H1 (cell line): ENCODE results near the gene TNFAIP2. TPM values are rescaled to one million over a fixed set of nuclear protein-coding genes. Genes with fewer than 3 reads are reported as not detected.

Experiments
- CTCF ChIA-PET: fragments of 300-600 bp; sonication (Branson Sonifier 250); formaldehyde crosslinking; loops from one replicate; lab custom pipeline; 2021; ENCODE audit not compliant: partially characterized antibody; lab: Charles Lee
- POLR2A ChIA-PET: fragments of 300-600 bp; sonication (Branson Sonifier 250); formaldehyde crosslinking; loops from one replicate; lab custom pipeline; 2021; ENCODE audit warnings: inconsistent platforms; ENCODE audit not compliant: partially characterized antibody; lab: Charles Lee
- DNase-seq, 2 experiments: peaks; one replicate each; pipeline versions ENCODE4 v3.0.0 to v3.0.0-alpha.2; 2010 to 2022; ENCODE audit warnings: low spot score in 2 of 2, low read depth in 1 of 2, mixed read lengths in 1 of 2
- FAIRE-seq: peaks from 2 replicates; lab custom pipeline; 2011; peaks lifted over from hg19 to GRCh38; lab: Jason Lieb, UNC
- H2AFZ ChIP-seq: 2 replicates; pipeline ENCODE4 v1.8.1; 2012; ENCODE audit warnings: low read length, inconsistent platforms
- H2AK5ac ChIP-seq: 2 replicates; pipeline ENCODE4 v1.6.1; 2013; ENCODE audit warnings: low read depth, low read length
- H2BK120ac ChIP-seq: replicated peaks from 2 replicates; pipeline ENCODE3; 2013; ENCODE audit warnings: low read depth, low read length, inconsistent platforms
- H2BK12ac ChIP-seq: 2 replicates; pipeline ENCODE4 v1.6.1; 2013; ENCODE audit warnings: low read depth, low read length
- H2BK15ac ChIP-seq: 2 replicates; pipeline ENCODE4 v1.6.1; 2013; ENCODE audit warnings: low read length
- H2BK20ac ChIP-seq: 2 replicates; pipeline ENCODE4 v1.6.1; 2013; ENCODE audit warnings: low read length
- H2BK5ac ChIP-seq: 2 replicates; pipeline ENCODE4 v1.6.1; 2013; ENCODE audit warnings: low read depth, low read length
- H3K14ac ChIP-seq: 2 replicates; pipeline ENCODE4 v1.6.1; 2013; ENCODE audit warnings: inconsistent platforms; ENCODE audit not compliant: insufficient read length
- H3K18ac ChIP-seq: 2 replicates; pipeline ENCODE4 v1.6.1; 2013; ENCODE audit warnings: low read length; ENCODE audit errors: extremely low read depth
- H3K23ac ChIP-seq: 2 replicates; pipeline ENCODE4 v1.6.1; 2013; ENCODE audit warnings: inconsistent platforms; ENCODE audit not compliant: insufficient read length
- H3K23me2 ChIP-seq: 2 replicates; pipeline ENCODE4 v1.6.1; 2013; ENCODE audit warnings: low read depth, low read length
- H3K27ac ChIP-seq: 2 replicates; pipeline ENCODE4 v1.6.1; 2011; ENCODE audit warnings: low read depth, low read length, inconsistent platforms
- H3K27me3 ChIP-seq, 4 experiments: replicated peaks in 1 of 4; 1 replicate in 1 of 4; 2 replicates in 3 of 4; pipeline versions ENCODE4 v1.6.1 to v1.8.1; 2011 to 2013; ENCODE audit warnings: low read length in 3 of 4, mild to moderate bottlenecking in 3 of 4, inconsistent platforms in 2 of 4, mixed read lengths in 2 of 4, moderate library complexity in 1 of 4; ENCODE audit not compliant: control insufficient read depth in 3 of 4, insufficient read depth in 3 of 4; ENCODE audit errors: extremely low read depth in 1 of 4
- H3K36me3 ChIP-seq, 4 experiments: 2 replicates each; pipeline versions ENCODE4 v1.6.1 to v1.8.1; 2011 to 2013; ENCODE audit warnings: mild to moderate bottlenecking in 4 of 4, low read length in 3 of 4, moderate library complexity in 2 of 4, control low read depth in 1 of 4, inconsistent platforms in 1 of 4; ENCODE audit not compliant: insufficient read depth in 4 of 4, control insufficient read depth in 2 of 4
- H3K4ac ChIP-seq: replicated peaks from 2 replicates; pipeline ENCODE3; 2013; ENCODE audit warnings: low read length, low read depth, mixed read lengths, inconsistent platforms; ENCODE audit not compliant: insufficient read length
- H3K4me1 ChIP-seq, 4 experiments: replicated peaks in 1 of 4; 1 replicate in 1 of 4; 2 replicates in 3 of 4; pipeline versions ENCODE4 v1.6.1 to v1.8.1; 2011 to 2013; ENCODE audit warnings: low read length in 3 of 4, inconsistent platforms in 2 of 4, mixed read lengths in 1 of 4; ENCODE audit not compliant: insufficient read depth in 4 of 4, control insufficient read depth in 3 of 4
- H3K4me2 ChIP-seq, 2 experiments: 2 replicates each; pipeline versions ENCODE4 v1.6.1 to v1.8.1; 2011 to 2013; ENCODE audit warnings: low read depth in 2 of 2, low read length in 2 of 2, control low read depth in 1 of 2, inconsistent platforms in 1 of 2, mild to moderate bottlenecking in 1 of 2; ENCODE audit not compliant: insufficient read depth in 1 of 2
- H3K4me3 ChIP-seq, 4 experiments: fragments of 200-600, 300-600 bp in 1 of 4; sonication (generic), shearing (Covaris generic), sonication (Bioruptor Twin) in 1 of 4; 2 replicates each; pipeline versions ENCODE4 v1.5.1 to v1.8.1; 2011 to 2016; ENCODE audit warnings: low read length in 4 of 4, low read depth in 3 of 4, control low read depth in 2 of 4, inconsistent platforms in 2 of 4, mild to moderate bottlenecking in 2 of 4, mixed read lengths in 1 of 4, moderate library complexity in 1 of 4; ENCODE audit not compliant: insufficient read depth in 2 of 4; ENCODE audit errors: extremely low read depth in 1 of 4
- H3K56ac ChIP-seq: replicated peaks from 2 replicates; pipeline ENCODE3; 2013; ENCODE audit warnings: low read depth, mild to moderate bottlenecking, mixed read lengths, low read length, inconsistent platforms; ENCODE audit not compliant: insufficient read length
- H3K79me1 ChIP-seq: 2 replicates; pipeline ENCODE4 v1.6.1; 2013; ENCODE audit warnings: low read depth, low read length, control low read depth
- H3K79me2 ChIP-seq, 2 experiments: 2 replicates each; pipeline versions ENCODE4 v1.6.1 to v1.8.1; 2012 to 2013; ENCODE audit warnings: low read length in 2 of 2, mild to moderate bottlenecking in 2 of 2, inconsistent platforms in 1 of 2; ENCODE audit not compliant: insufficient read depth in 2 of 2, control insufficient read depth in 1 of 2
- H3K9ac ChIP-seq, 4 experiments: replicated peaks in 1 of 4; 1 replicate in 1 of 4; 2 replicates in 3 of 4; pipeline versions ENCODE4 v1.6.1 to v1.8.1; 2011 to 2013; ENCODE audit warnings: low read depth in 3 of 4, low read length in 3 of 4, control low read depth in 2 of 4, mild to moderate bottlenecking in 2 of 4, moderate library complexity in 2 of 4, inconsistent platforms in 1 of 4; ENCODE audit errors: extremely low read depth in 1 of 4
- H3K9me3 ChIP-seq, 2 experiments: 2 replicates each; pipeline versions ENCODE4 v1.6.1 to v1.8.1; 2012 to 2013; ENCODE audit warnings: mild to moderate bottlenecking in 2 of 2, moderate library complexity in 2 of 2, control low read depth in 1 of 2, inconsistent platforms in 1 of 2, low read depth in 1 of 2, low read length in 1 of 2, mixed read lengths in 1 of 2; ENCODE audit not compliant: insufficient read depth in 2 of 2
- H4K20me1 ChIP-seq, 2 experiments: replicated peaks in 1 of 2; 2 replicates each; pipeline versions ENCODE3 to v1.8.1; 2011 to 2013; ENCODE audit warnings: inconsistent platforms in 2 of 2, low read length in 2 of 2, mild to moderate bottlenecking in 1 of 2; ENCODE audit not compliant: insufficient read depth in 2 of 2, control insufficient read depth in 1 of 2
- H4K5ac ChIP-seq: 2 replicates; pipeline ENCODE4 v1.6.1; 2013; ENCODE audit warnings: low read length, low read depth, mixed read lengths, inconsistent platforms; ENCODE audit not compliant: insufficient read length
- H4K8ac ChIP-seq: 2 replicates; pipeline ENCODE4 v1.8.0; 2013; ENCODE audit warnings: mild to moderate bottlenecking, moderate library complexity, low read length, inconsistent platforms; ENCODE audit not compliant: insufficient read depth; ENCODE audit errors: extremely low read depth
- H4K91ac ChIP-seq: replicated peaks from 2 replicates; pipeline ENCODE3; 2013; ENCODE audit warnings: low read length, mixed read lengths, inconsistent platforms; ENCODE audit not compliant: insufficient read length
- BCL11A ChIP-seq, 2 experiments: IDR thresholded peaks; one replicate each; pipeline ENCODE4 v1.6.1; 2011; ENCODE audit warnings: low read depth in 2 of 2, low read length in 2 of 2, mild to moderate bottlenecking in 2 of 2
- BRCA1 ChIP-seq: IDR thresholded peaks from 2 replicates; pipeline ENCODE4 v1.6.1; 2012; ENCODE audit warnings: low read depth, low read length, improper control_type of control experiment
- CBX5 ChIP-seq: fragments of 300-800, 300-1000 bp; sonication (generic); IDR thresholded peaks from 2 replicates; pipeline ENCODE4 v1.7.1; 2016; ENCODE audit warnings: antibody characterized with exemption, low read length, low read depth
- MAFK ChIP-seq: IDR thresholded peaks from 2 replicates; pipeline ENCODE4 v1.6.1; 2012; ENCODE audit warnings: low read depth, mild to moderate bottlenecking, improper control_type of control experiment, low read length
- NANOG ChIP-seq: IDR thresholded peaks from 2 replicates; pipeline ENCODE4 v1.6.1; 2011; ENCODE audit warnings: low read length, low read depth, mild to moderate bottlenecking, inconsistent platforms; ENCODE audit not compliant: insufficient read depth, poor library complexity, severe bottlenecking
- RAD21 ChIP-seq, 2 experiments: IDR thresholded peaks in 1 of 2; conservative IDR thresholded peaks in 1 of 2; 2 replicates each; pipeline ENCODE4 v1.6.1; 2011; ENCODE audit warnings: low read depth in 2 of 2, low read length in 2 of 2, improper control_type of control experiment in 1 of 2, inconsistent platforms in 1 of 2, mild to moderate bottlenecking in 1 of 2, moderate library complexity in 1 of 2
- TAF7 ChIP-seq: optimal IDR thresholded peaks from 2 replicates; pipeline ENCODE3; 2011; ENCODE audit warnings: low read depth, mild to moderate bottlenecking, inconsistent platforms, low read length, moderate library complexity, borderline replicate concordance
- WGBS, 2 experiments: shearing (Covaris generic) in 1 of 2; methylation state at CpG; one replicate each; pipeline versions ENCODE4 v1.1.6 to v1.1.7; 2013 to 2015; ENCODE audit warnings: low lambda C conversion rate in 2 of 2, mixed read lengths in 2 of 2, inconsistent platforms in 1 of 2, low coverage in 1 of 2, missing lambda C conversion rate in 1 of 2; ENCODE audit not compliant: insufficient replicate concordance in 2 of 2, insufficient coverage in 1 of 2, insufficient read length in 1 of 2; ENCODE audit errors: extremely low coverage in 1 of 2, missing lambda C conversion rate in 1 of 2; 5-methylcytosine and 5-hydroxymethylcytosine counted together
- polyA plus RNA-seq, 7 experiments: library from polyadenylated mRNA; depleted of rRNA in 3 of 7; stranded (reverse) in 5 of 7; unstranded in 2 of 7; fragments of >200 nt in 5 of 7; fragments of 200-250 nt in 2 of 7; gene quantifications; 1 replicate in 5 of 7; 2 replicates in 1 of 7; 4 replicates in 1 of 7; pipeline versions ENCODE4 v1.2.1 to v1.2.3, GENCODE V29; 2011 to 2013; ENCODE audit warnings: missing spikeins in 2 of 7, mixed read lengths in 2 of 7
- total RNA-seq: library from RNA; stranded (reverse); fragmentation: NEBNext Ultra II Directional; extraction: Animal tissue kit (Norgen Biotek cat#: 25700); gene quantifications from 2 replicates; pipeline ENCODE4 v1.2.1, GENCODE V29; 2021

Gene TNFAIP2
- total and polyA plus RNA-seq, 2 of the 8 experiments (the other 6 are each of a cell fraction or from before 2014, with no cell fraction given) = 28.3 to 34.5 TPM

- peaks cover 7% of the 10 kb centered on the region; the same call in 1 of the 2 replicates for H3K23me2 ChIP-seq
- H3K14ac ChIP-seq = no peak overlapping the region
- ChIA-PET POLR2A (no interaction called here), CTCF (interaction anchor here (1.6 to 5.2 kb wide), 3 partner anchors 9 to 41 kb away, joined by 6 to 43 read pairs (median 16); no protein-coding TSS in a partner anchor)
- WGBS, 2 experiments = 80% methylated on average over 4 of the region's 6 CpGs; no CpG with 5 or more reads in 1 of the 2 experiments
- no peak for TF ChIP-seq TAF7
- TF ChIP-seq BCL11A (IDR thresholded peaks at IDR 0.05; ENCODE audit: low read depth in 2 of 2, low read length in 2 of 2) = no peak
- no peak for TF ChIP-seq CBX5
- TF ChIP-seq RAD21 (IDR thresholded peaks at IDR 0.05 in 1 of 2, conservative IDR thresholded peaks at IDR 0.05 in 1 of 2; ENCODE audit: low read depth in 2 of 2, low read length in 2 of 2) = no peak
- no peak for TF ChIP-seq NANOG
- no peak for TF ChIP-seq BRCA1
- TF ChIP-seq MAFK = no peak
- no peak overlapping the region for H2AK5ac ChIP-seq
- H4K8ac ChIP-seq = no peak overlapping the region
- no peak overlapping the region for H3K4me2 ChIP-seq
- H3K79me2 ChIP-seq = no peaks in the 10 kb centered on the region
- H4K91ac ChIP-seq = no peak overlapping the region
- no peak overlapping the region for H3K4ac ChIP-seq
- no peak overlapping the region for H2BK15ac ChIP-seq
- H3K79me1 ChIP-seq = no peaks in the 10 kb centered on the region
- H3K18ac ChIP-seq = no peak overlapping the region
- no peak overlapping the region for H4K5ac ChIP-seq
- H4K20me1 ChIP-seq = peaks cover 0 to 3% of the 10 kb centered on the region in 2 experiments
- DNase-seq (no peak), FAIRE-seq (no peak)
- peaks cover 3 to 23% (median 17%) of the 10 kb centered on the region in 4 experiments for H3K27me3 ChIP-seq
- H3K4me3 ChIP-seq = no peak overlapping the region
- H2BK20ac ChIP-seq = no peak overlapping the region
- H3K27ac ChIP-seq = no peak overlapping the region
- H2BK12ac ChIP-seq = no peak overlapping the region
- H3K4me1 ChIP-seq = peaks cover 2 to 15% (median 4%) of the 10 kb centered on the region in 4 experiments; a peak in 6 of 7 replicates
- no peak overlapping the region for H2BK120ac ChIP-seq
- H3K56ac ChIP-seq = no peak overlapping the region
- H3K36me3 ChIP-seq = no peaks in the 10 kb centered on the region
- H2BK5ac ChIP-seq = no peak overlapping the region
- no peak overlapping the region for H3K9ac ChIP-seq
- no peaks in the 10 kb centered on the region for H3K9me3 ChIP-seq
- H3K23ac ChIP-seq = no peak overlapping the region
- H2AFZ ChIP-seq = no peak overlapping the region
Measured at GRCh38 chr14:103088921-103089320, 34.3 kb upstream of the TNFAIP2 start.
